ENCODE data around the gene TMEM150C. TPM values are rescaled to one million over a fixed set of nuclear protein-coding genes. Genes with fewer than 3 reads are reported as not detected.
A peak's percentile ranks its signal among the peaks of the same experiment; 100 is the strongest.

TMEM150C gene
- total and polyA plus RNA-seq, 2 of the 4 experiments (the other 2 are of a cell fraction): 0.10 to 0.36 TPM

GRCh38 chr4:82515705-82516104 lies 46.1 kb downstream of the TMEM150C start:
- Histone ChIP-seq H2BK15ac (ENCODE audit: low read depth, low read length) (no peak overlapping the region; the same call in 2 of the 3 replicates), H2AK5ac (ENCODE audit: low read depth, low read length) (peak overlapping the region; percentile 56; the same call in 1 of the 2 replicates), H4K8ac (ENCODE audit: low read depth in 2 of 2, low read length in 2 of 2) (no peak overlapping the region), H3K9ac (ENCODE audit: low read depth, low read length) (no peak overlapping the region), H2BK5ac (ENCODE audit: low read depth, low read length, poor library complexity, severe bottlenecking) (no peak overlapping the region), H3K4me2 (ENCODE audit: low read depth, low read length) (no peak overlapping the region), H2AFZ (replicated peaks; ENCODE audit: low read length, poor library complexity) (peak overlapping the region; percentile 64), H3K18ac (ENCODE audit: low read depth, low read length) (no peak overlapping the region), H3K23ac (ENCODE audit: low read depth, low read length) (no peak overlapping the region), H3K4me1 (ENCODE audit: control insufficient read depth, insufficient read depth, low read length) (peaks cover 9% of the 10 kb centered on the region), H2BK120ac (ENCODE audit: low read depth, low read length) (no peak overlapping the region), H3K79me1 (ENCODE audit: low read depth in 1 of 2, low read length in 2 of 2) (no peaks in the 10 kb centered on the region), H3K56ac (ENCODE audit: extremely low read depth, insufficient read depth, low read length) (no peak overlapping the region), H3K4ac (ENCODE audit: low read depth, low read length) (peak overlapping the region; percentile 32; the same call in 1 of the 2 replicates), H3K27ac (ENCODE audit: insufficient read depth, low read length) (no peak overlapping the region), H3K36me3 (ENCODE audit: control insufficient read depth, insufficient read depth, low read length) (no peaks in the 10 kb centered on the region), H3K4me3 (ENCODE audit: insufficient read depth, low read depth, low read length) (no peak overlapping the region), H3K27me3 (ENCODE audit: control insufficient read depth, insufficient read depth, low read length) (peaks cover 12% of the 10 kb centered on the region), H3K9me1 (ENCODE audit: insufficient read depth, low read length) (no peaks in the 10 kb centered on the region), H4K20me1 (ENCODE audit: insufficient read depth, low read length) (no peaks in the 10 kb centered on the region), H2BK20ac (ENCODE audit: low read depth, low read length) (no peak overlapping the region), H2AK9ac (replicated peaks; ENCODE audit: low read depth, low read length, poor library complexity) (no peak overlapping the region), H4K5ac (ENCODE audit: low read depth, low read length) (no peak overlapping the region; the same call in 1 of the 2 replicates), H4K91ac (ENCODE audit: insufficient read depth, low read depth, low read length) (no peak overlapping the region), H3K9me3 (ENCODE audit: control insufficient read depth, insufficient read depth, low read length) (no peaks in the 10 kb centered on the region), H3K14ac (replicated peaks; ENCODE audit: low read depth, low read length) (no peak overlapping the region)
- in situ Hi-C loops (cut with MboI; ENCODE audit: low sequenced_read_pairs): no loop called here
- peak; percentile 63 for DNase-seq
- intact Hi-C loops (cut with micrococcal nuclease): no loop called here
- ChIA-PET POLR2A (ENCODE audit: unreplicated experiment) (no interaction called here), CTCF (interaction anchor here (0.6 to 1.3 kb wide), 3 partner anchors 13 to 279 kb away, joined by 3 to 7 read pairs (median 5); no protein-coding TSS in a partner anchor)
- TF ChIP-seq NFE2L2 (IDR thresholded peaks at IDR 0.05; ENCODE audit: low read depth, low read length) (no peak), MXI1 (IDR thresholded peaks at IDR 0.05; ENCODE audit: borderline replicate concordance, low read depth, low read length) (no peak), CEBPB (IDR thresholded peaks at IDR 0.05; ENCODE audit: low read depth, low read length) (no peak), CTCF (conservative IDR thresholded peaks at IDR 0.05; ENCODE audit: low read depth, low read length) (no peak), RCOR1 (IDR thresholded peaks at IDR 0.05; ENCODE audit: insufficient replicate concordance, low read length) (no peak), MAZ (IDR thresholded peaks at IDR 0.05; ENCODE audit: borderline replicate concordance, low read depth, low read length) (no peak), ELK1 (IDR thresholded peaks at IDR 0.05; ENCODE audit: borderline replicate concordance, low read depth, low read length) (no peak), POLR2A (IDR thresholded peaks at IDR 0.05; ENCODE audit: low read depth, low read length) (no peak), RAD21 (IDR thresholded peaks at IDR 0.05; ENCODE audit: low read length) (no peak), USF2 (IDR thresholded peaks at IDR 0.05; ENCODE audit: low read depth, low read length) (no peak), CHD1 (IDR thresholded peaks at IDR 0.05; ENCODE audit: low read depth, low read length) (no peak), FOS (IDR thresholded peaks at IDR 0.05; ENCODE audit: low read depth, low read length) (no peak), BHLHE40 (IDR thresholded peaks at IDR 0.05; ENCODE audit: low read depth, low read length) (no peak), MAFK (IDR thresholded peaks at IDR 0.05; ENCODE audit: low read depth, low read length) (no peak)
- BruUV-seq (replicated peaks): no TSS peak
- ATAC-seq (ENCODE audit: low read depth): peak; percentile 37; the same call in 1 of the 2 replicates
- 40% methylated on average over 1 of the region's 3 CpGs; no CpG with 5 or more reads in 1 of the 2 experiments for WGBS, 2 experiments (ENCODE audit: extremely low coverage in 2 of 2, insufficient read length in 1 of 2)
- dilution Hi-C loops (cut with HindIII; ENCODE audit: low sequenced_read_pairs, unreplicated experiment): no loop called here
